ENCODE data around the gene ATG16L1.

DNA sequence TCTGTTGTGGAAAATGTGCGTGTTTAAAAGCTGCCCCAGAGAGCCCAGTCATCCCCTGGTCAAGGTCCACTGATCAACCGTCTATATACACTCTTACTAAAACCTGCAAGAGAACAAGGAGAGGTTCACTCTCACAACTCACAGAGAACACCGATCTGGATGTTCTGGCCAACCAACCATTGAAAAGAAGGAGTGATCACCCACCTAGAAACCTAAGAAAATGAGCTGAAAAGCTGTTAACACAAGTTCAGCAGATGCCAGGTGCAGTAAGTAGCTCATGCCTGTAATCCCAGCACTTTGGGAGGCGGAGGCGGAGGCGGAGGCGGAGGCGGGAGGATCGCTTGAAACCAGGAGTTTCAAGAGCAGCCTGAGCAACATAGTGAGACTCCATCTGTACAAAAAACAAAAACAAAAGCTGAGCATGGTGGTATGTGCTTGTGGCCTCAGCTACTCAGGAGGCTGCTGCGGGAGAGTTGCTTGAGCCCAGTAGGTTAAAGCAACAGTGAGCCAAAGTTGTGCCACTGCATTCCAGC, 14.5 kb downstream of the ATG16L1 start:
- TF ChIP-seq, protein P1, sequence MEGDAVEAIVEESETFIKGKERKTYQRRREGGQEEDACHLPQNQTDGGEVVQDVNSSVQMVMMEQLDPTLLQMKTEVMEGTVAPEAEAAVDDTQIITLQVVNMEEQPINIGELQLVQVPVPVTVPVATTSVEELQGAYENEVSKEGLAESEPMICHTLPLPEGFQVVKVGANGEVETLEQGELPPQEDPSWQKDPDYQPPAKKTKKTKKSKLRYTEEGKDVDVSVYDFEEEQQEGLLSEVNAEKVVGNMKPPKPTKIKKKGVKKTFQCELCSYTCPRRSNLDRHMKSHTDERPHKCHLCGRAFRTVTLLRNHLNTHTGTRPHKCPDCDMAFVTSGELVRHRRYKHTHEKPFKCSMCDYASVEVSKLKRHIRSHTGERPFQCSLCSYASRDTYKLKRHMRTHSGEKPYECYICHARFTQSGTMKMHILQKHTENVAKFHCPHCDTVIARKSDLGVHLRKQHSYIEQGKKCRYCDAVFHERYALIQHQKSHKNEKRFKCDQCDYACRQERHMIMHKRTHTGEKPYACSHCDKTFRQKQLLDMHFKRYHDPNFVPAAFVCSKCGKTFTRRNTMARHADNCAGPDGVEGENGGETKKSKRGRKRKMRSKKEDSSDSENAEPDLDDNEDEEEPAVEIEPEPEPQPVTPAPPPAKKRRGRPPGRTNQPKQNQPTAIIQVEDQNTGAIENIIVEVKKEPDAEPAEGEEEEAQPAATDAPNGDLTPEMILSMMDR (IDR thresholded peaks at IDR 0.05) = no peak
- no peak for TF ChIP-seq ZFX (IDR thresholded peaks at IDR 0.05; ENCODE audit: borderline replicate concordance)
